GM19099 (cell line): Measurements from ENCODE around the gene KREMEN2.

Source experiments
- POLR2A ChIP-seq: IDR thresholded peaks from 3 replicates; pipeline ENCODE4 v1.6.1; 2011; ENCODE audit warnings: low read depth; ENCODE audit not compliant: insufficient read length; ENCODE audit errors: extremely low read depth

KREMEN2 gene

DNA sequence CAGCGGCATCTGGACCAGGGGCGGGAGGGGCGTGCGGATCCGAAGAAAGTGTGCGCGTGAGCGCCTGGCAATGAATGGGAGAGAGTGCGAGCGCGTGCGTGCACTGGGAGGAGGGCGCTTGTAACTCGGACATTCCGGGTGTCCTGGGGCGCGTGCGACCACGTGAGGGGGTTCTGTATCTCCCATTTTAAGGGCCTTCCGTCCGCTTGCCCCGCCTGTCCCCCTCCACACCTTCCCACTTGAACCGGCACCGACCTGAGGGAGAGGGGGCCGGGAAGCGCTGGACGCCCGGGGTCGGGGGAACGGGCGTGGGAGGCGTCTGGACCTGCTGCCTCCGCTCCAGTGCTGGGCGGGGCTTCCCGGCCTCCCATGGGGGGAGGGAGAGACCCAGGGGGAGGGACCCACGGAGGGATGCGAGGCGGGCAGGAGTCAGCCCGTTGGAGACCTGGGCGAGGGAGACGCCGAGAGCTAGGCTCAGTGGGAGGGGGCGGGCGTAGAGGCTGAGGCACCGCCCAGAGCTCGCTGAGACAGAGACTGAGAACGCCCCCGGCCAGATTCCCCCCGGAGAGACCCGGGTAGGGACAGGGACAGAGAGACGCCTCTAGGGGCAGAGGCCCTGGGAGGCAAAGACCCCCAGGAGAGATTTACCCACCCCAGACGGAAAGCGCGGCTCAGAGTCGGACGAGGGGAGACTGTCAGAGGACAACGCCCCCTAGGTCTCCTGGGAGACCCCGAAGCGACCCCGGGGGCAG, at the start of gene KREMEN2:
KREMEN2 (plus strand) TSS at position 553 of the 752 bp plus-strand sequence. CDS start 246 bp downstream, outside the sequence.
- TF ChIP-seq POLR2A: peak; percentile 47

- no peak for TF ChIP-seq POLR2A
These were observed 48.7 kb upstream of the KREMEN2 start for GRCh38 chr16:2915196-2915929.

DNA sequence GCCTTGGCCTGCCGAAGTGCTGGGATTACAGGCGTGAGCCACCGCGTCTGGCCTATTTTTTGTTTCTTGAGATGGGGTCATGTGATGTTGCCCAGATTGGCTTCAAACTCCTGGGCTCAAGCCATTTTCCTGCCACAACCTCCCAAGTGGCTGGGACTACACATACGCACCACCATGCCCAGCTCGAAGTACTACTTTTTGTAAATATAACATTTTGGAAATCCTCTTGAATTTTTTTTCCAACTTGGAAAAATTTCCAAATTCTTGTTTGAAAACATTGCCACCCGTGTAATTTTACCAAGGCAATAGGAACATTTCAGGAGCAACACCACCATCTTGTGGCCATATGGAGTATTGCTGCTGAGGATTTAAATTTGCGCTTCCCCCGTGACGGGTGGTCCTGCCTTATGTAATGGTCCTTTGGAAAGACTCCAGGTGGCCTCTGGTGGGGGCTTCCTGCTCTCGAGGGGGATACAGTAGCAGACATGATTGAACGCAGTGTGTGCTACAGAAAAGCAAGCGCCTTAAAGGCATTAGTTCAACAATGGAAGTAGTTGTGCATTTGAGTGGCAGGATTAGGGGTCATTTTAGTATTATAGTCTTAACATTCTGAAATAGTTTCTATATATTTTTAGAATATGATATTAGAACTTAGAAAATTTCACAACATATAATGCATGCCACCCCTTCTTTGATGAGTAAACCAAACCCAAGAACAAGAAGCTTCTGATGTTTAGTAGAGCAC, 44.4 kb upstream of the KREMEN2 start:
- no peak for TF ChIP-seq POLR2A

DNA sequence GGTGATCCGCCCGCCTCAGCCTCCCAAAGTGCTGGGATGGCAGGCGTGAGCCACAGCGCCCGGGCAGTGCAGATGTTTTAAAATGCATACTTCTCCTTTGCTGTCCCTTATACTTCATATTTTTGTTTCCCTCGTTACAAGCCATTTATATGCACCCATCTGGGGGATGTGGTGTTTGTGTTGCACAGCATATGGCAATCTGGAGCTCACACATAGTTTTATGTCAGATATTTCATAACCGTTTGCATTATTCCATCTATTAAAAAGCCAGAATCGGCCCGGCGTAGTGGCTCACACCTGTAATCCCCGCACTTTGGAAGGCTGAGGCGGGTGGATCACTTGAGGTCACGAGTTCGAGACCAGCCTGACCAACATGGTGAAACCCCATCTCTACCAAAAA, 40.6 kb upstream of the KREMEN2 start:
- TF ChIP-seq POLR2A: no peak

- TF ChIP-seq POLR2A: no peak
These were observed 38.9 kb upstream of the KREMEN2 start for GRCh38 chr16:2924901-2925755.

GRCh38 chr16:2925951-2926649, 38.0 kb upstream of the KREMEN2 start:
- TF ChIP-seq POLR2A: no peak

DNA sequence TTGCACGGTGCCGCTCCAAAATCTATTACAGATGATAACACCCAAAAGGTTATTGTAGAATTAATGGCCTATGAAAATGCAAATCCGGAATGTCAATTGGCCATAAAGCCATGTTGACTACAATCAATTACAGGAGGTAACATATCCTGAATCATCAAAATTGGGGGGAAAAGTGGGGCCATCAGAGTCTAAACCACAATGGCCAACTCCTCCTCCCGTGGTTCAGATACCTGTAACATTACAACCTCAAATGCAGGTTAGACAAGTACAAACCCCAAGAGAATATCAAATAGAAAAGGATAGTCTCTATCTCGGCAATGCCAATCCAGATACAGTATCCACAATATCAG, 37.5 kb upstream of the KREMEN2 start:
- TF ChIP-seq POLR2A: no peak

DNA sequence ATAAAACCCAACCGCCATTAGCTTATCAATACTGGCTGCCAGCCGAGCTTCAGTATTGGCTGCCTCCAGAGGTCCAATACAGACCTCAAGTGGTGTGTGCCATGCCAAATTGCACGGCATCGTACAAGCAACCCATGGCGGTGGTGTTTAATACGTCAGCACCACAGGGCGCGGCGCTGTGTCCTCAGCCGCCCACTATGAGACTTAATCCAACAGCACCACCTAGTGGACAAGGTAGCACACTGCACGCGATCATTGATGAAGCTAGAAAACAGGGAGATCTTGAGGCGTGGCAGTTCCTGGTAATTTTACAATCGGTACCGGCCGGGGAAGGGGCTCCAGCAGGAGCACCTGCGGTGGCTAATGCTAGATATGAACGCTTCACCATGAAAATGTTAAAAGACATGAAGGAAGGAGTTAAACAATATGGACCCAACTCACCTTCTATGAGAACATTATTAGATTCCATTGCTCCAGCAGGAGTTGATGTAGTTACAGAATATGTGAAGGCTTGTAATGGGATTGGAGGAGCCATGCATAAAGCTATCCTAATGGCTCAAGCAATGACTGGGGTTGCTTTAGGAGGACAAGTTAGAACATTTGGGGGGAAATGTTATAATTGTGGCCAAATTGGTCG, 36.9 kb upstream of the KREMEN2 start:
- no peak for TF ChIP-seq POLR2A

- TF ChIP-seq POLR2A: no peak
These were observed 35.3 kb upstream of the KREMEN2 start for GRCh38 chr16:2928796-2929195.

DNA sequence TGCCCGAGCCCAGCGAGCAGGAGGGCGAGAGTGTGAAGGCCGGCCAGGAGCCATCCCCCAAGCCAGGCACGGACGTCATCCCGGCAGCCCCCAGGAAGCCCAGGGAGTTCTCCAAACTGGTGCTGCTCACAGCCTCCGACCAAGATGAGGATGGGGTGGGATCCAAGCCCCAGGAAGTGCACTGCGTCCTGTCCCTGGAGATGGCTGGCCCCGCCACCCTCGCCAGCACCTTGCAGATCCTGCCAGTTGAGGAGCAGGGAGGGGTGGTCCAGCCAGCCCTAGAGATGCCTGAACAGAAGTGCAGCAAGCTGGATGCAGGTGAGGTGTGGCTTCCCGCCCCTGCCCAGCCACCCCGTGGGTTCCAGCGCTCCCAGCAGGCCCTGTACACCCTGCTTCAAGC, 34.4 kb upstream of the KREMEN2 start:
- TF ChIP-seq POLR2A: no peak

- TF ChIP-seq POLR2A: no peak
These were observed 33.8 kb upstream of the KREMEN2 start for GRCh38 chr16:2930236-2930635.

- TF ChIP-seq POLR2A: no peak
These were observed 30.9 kb upstream of the KREMEN2 start for GRCh38 chr16:2933136-2933535.

GRCh38 chr16:2933701-2934100, 30.4 kb upstream of the KREMEN2 start:
- TF ChIP-seq POLR2A: no peak

DNA sequence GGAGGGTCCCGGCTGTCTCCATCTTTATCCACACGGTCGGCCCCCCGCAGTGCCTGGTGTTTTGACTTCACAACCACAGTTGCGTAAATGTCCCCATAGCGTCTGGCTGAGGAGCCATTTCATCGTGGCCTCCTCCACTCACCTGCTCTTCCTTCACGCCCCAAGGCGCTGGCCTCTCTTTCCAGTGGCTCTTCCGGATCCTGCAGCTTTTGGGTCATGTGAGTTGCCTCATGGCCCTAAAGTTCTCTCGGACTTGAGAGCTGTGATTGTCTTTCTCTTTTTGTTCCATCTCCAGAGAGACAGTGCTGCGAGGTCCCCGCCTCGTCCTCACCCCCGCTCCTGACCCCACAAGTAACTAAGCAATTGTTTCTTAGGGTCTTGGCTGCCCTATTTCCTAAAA, 29.6 kb upstream of the KREMEN2 start:
- no peak for TF ChIP-seq POLR2A
